Astrocyte of the cerebellum (primary cell): ENCODE measurements around the gene SLX4IP.

Source experiments
- DNase-seq: peaks from one replicate; pipeline ENCODE4 v3.0.0-alpha.2; 2011; ENCODE audit warnings: low read depth
- H3K4me3 ChIP-seq: 2 replicates; pipeline ENCODE4 v1.5.1; 2011; ENCODE audit warnings: mild to moderate bottlenecking, low read depth, low read length, moderate library complexity
- CTCF ChIP-seq: IDR thresholded peaks from 2 replicates; pipeline ENCODE4 v1.5.1; 2012; ENCODE audit warnings: low read length, low read depth, moderate library complexity, mild to moderate bottlenecking; ENCODE audit errors: missing control alignments
- in situ Hi-C: cut with HindIII; loops from 2 replicates; pipeline ENCODE4 v1.10.0; 2017; ENCODE audit warnings: low sequenced_read_pairs

SLX4IP gene

DNA sequence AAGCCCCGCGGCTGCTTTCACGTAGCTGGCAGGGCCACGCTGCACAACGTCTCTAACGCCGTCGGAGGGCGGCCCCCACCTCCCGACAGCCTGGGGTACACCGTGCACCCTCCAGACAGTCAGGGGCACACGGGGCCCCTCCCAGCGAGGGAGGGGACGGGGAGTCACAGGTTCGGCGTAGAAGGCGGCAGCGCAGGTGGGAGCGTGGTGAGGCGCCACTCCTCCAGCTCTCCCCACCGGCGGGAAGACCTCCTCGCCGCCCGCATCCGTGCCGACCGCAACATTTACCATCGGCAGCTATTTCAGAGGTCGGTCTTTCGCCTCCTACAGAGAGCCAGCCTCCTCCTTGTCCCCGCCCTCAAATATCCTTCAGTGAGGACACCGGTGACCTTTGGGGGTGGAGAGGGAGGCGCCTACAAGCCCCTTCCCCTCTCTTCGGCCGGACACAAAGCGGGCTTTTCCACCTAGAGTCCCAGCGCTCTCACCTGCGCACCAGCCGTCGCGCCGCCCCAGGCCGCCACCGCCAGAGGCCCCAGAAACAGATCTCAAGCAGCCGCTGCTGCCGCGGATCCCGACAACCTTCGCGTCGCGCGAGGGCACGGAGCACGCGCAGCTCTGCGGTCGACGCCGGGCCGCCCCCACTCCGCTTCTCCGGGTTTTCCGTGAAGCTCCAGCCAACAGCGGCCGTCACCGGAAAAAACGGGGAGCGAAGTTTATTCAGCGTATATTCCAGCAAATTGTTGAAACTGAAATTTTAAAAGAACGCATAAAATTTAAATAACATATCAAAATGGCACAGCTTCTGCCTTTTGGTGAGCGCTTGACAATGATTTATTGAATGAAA, 1.3 kb upstream of the SLX4IP start, which contains the start of gene MKKS:
TSS of gene MKKS (minus strand) at position 600 of the 844 bp plus-strand sequence. CDS start 20,708 bp downstream, outside the sequence.
- in situ Hi-C loops: no loop called here
- DNase-seq: peak; percentile 77
- H3K4me3 ChIP-seq: peak within 1 kb of the TSS; percentile 79
- TF ChIP-seq CTCF: peak; percentile 11

DNA sequence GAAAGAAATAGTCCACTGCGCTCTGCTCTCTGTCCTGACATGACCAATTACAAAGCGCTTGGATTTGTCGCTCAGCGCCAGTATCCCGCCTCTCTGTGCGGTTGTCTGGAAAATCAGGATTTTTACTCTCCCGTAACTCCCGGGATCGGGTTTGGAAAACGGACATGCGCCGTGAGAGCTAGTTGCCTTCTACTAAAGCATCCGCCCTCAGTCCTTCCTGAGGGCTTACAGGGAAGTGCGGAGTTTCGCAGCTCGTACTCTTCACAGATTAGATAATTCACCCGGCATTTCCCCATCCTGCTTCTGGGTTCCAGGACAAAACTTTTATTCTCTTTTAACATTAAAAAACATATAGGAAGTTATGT, 656 bp upstream of the SLX4IP start:
- peak overlapping the region; percentile 79 for H3K4me3 ChIP-seq
- in situ Hi-C loops: no loop called here

DNA sequence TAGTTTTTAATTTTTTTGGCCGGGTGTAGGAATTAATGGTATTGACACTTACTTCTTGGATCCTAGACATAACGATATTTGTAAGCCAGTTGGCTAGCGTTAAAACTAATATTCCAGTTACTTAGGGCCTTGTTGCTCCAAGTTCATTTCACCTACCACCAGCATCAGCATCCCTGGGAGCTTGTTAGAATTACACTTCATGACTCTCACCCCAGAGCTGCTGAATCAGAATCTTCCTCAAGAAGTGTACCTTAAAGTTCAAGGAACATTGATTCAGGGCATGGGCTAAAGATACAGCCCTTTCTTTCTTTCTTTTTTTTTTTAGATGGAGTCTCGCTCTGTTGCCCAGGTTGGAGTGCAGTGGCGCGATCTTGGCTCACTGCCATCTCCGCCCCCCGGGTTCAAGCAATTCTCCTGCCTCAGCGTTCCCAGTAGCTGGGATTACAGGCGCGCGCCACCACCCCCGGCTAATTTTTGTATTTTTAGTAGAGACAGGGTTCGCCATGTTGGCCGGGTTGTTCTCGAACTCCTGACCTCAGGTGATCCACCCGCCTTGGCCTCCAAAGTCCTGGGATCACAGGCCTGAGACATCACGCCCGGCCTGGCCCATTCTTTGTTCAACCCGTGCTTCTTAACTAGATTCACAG, 1.1 kb downstream of the SLX4IP start:
- DNase-seq: no peak
- TF ChIP-seq CTCF: no peak
- no peak overlapping the region for H3K4me3 ChIP-seq
- in situ Hi-C loops: no loop called here

More for the DNA sequence above, 656 bp upstream of the SLX4IP start:
- peak; percentile 99 for DNase-seq
- no peak for TF ChIP-seq CTCF

DNA sequence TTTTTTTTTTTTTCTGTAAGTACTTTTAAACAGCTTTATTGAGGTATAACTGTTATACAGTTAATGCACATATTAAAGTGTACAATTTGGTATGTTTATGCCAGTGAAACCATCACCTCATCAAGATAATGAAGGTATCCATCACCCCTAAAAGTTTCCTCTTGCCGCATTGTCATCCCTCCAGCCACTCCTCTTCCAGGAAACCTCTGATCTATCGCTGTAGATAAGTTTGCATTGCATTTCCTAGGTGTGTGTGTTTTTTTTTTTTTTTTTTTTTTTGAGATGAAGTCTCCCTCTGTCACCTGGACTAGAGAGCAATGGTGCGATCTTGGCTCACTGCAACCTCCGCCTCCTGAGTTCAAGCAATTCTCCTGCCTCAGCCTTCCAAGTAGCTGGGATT, 3.1 kb downstream of the SLX4IP start:
- H3K4me3 ChIP-seq: no peak overlapping the region
- TF ChIP-seq CTCF: no peak
- in situ Hi-C loops: no loop called here
- DNase-seq: no peak

DNA sequence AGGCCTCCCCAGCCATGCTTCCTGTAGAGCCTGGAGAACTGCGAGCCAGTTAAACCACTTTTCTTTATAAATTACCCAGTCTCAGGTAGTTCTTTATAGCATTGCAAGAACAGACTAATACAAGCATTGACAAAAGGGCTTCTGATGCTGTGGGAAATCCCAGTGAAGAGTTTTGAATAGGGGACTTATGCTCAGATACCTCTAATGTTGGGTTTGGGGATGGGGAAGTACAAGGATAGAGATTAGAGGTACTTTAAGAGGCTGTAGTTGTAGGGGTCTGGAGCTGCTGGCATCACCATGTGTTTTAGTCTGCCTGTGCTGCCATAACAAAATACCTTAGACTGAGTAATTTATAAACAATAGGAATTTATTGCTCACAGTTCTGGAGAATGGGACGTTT, 8.8 kb downstream of the SLX4IP start:
- in situ Hi-C loops: no loop called here
- H3K4me3 ChIP-seq: no peak overlapping the region
- DNase-seq: no peak
- TF ChIP-seq CTCF: no peak

- TF ChIP-seq CTCF: no peak
- H3K4me3 ChIP-seq: no peak overlapping the region
- no peak for DNase-seq
- in situ Hi-C loops: no loop called here
Observed at GRCh38 chr20:10445758-10446157, 10.7 kb downstream of the SLX4IP start.
